ENCODE results near the gene TAF4B. TPM values are rescaled to one million over a fixed set of nuclear protein-coding genes. Genes with fewer than 3 reads are reported as not detected.

The TAF4B gene
- total and polyA plus RNA-seq, 2 of the 8 experiments (the other 6 are each of a cell fraction or from before 2014, with no cell fraction given), result 9.3 to 19.8 TPM

GRCh38 chr18:26228562-26229260, 2.5 kb downstream of the TAF4B start:
- peaks cover 2% of the 10 kb centered on the region; the same call in 1 of the 2 replicates for H3K23me2 ChIP-seq (ENCODE audit: low read depth, low read length)
- H3K4ac ChIP-seq (replicated peaks; ENCODE audit: insufficient read length, low read depth, low read length), result no peak overlapping the region
- H2BK12ac ChIP-seq (ENCODE audit: low read depth, low read length), result no peak overlapping the region
- H4K8ac ChIP-seq (ENCODE audit: extremely low read depth, insufficient read depth, low read length), result no peak overlapping the region
- 71% methylated on average over 6 of the region's 6 CpGs; no CpG with 5 or more reads in 1 of the 2 experiments for WGBS, 2 experiments (ENCODE audit: extremely low coverage in 1 of 2, insufficient coverage in 1 of 2, insufficient read length in 1 of 2, insufficient replicate concordance in 2 of 2, low coverage in 1 of 2, low lambda C conversion rate in 2 of 2, missing lambda C conversion rate in 1 of 2)
- no peak overlapping the region for H4K91ac ChIP-seq (replicated peaks; ENCODE audit: insufficient read length, low read length)
- H4K20me1 ChIP-seq (replicated peaks in 1 of 2; ENCODE audit: control insufficient read depth in 1 of 2, insufficient read depth in 2 of 2, low read length in 2 of 2), result no peaks in the 10 kb centered on the region
- H4K5ac ChIP-seq (ENCODE audit: insufficient read length, low read depth, low read length), result no peak overlapping the region
- no peak overlapping the region for H2AK5ac ChIP-seq (ENCODE audit: low read depth, low read length)
- DNase-seq (ENCODE audit: low read depth in 1 of 2, low spot score in 2 of 2), result no peak
- peak overlapping the region in 1 of 4 experiments; percentile 86; a peak in 2 of 8 replicates for H3K4me3 ChIP-seq (ENCODE audit: extremely low read depth in 1 of 4, insufficient read depth in 2 of 4, low read depth in 3 of 4, low read length in 4 of 4)
- H2BK120ac ChIP-seq (replicated peaks; ENCODE audit: low read depth, low read length), result no peak overlapping the region
- H3K18ac ChIP-seq (ENCODE audit: extremely low read depth, low read length), result no peak overlapping the region
- peak overlapping the region; percentile 70 to 91; a peak in 2 of 4 replicates for H3K4me2 ChIP-seq (ENCODE audit: insufficient read depth in 1 of 2, low read depth in 2 of 2, low read length in 2 of 2)
- H3K9ac ChIP-seq (replicated peaks in 1 of 4; ENCODE audit: extremely low read depth in 1 of 4, low read depth in 3 of 4, low read length in 3 of 4), result no peak overlapping the region
- ChIA-PET CTCF (ENCODE audit: partially characterized antibody) (interaction anchor here (0.6 kb wide), 1 partner anchor 1437 kb away, joined by 3 read pairs; no protein-coding TSS in a partner anchor), POLR2A (ENCODE audit: partially characterized antibody) (no interaction called here)
- no peaks in the 10 kb centered on the region for H3K36me3 ChIP-seq (ENCODE audit: control insufficient read depth in 2 of 4, insufficient read depth in 4 of 4, low read length in 3 of 4)
- H3K79me2 ChIP-seq (ENCODE audit: control insufficient read depth in 1 of 2, insufficient read depth in 2 of 2, low read length in 2 of 2), result peaks cover 8 to 60% of the 10 kb centered on the region in 2 experiments; a peak in 3 of 4 replicates
- TF ChIP-seq MAFK (IDR thresholded peaks at IDR 0.05; ENCODE audit: low read depth, low read length), result no peak
- H2BK15ac ChIP-seq (ENCODE audit: low read length), result no peak overlapping the region
- H3K27me3 ChIP-seq (replicated peaks in 1 of 4; ENCODE audit: control insufficient read depth in 3 of 4, extremely low read depth in 1 of 4, insufficient read depth in 3 of 4, low read length in 3 of 4), result no peaks in the 10 kb centered on the region
- no peaks in the 10 kb centered on the region; the same call in 1 of the 2 replicates for H3K79me1 ChIP-seq (ENCODE audit: low read depth, low read length)
- no peak overlapping the region for H2BK20ac ChIP-seq (ENCODE audit: low read length)
- 0 out of 4 replicates have a peak, but pooled peaks cover 4 to 5% of the 10 kb centered on the region in 2 experiments for H3K9me3 ChIP-seq (ENCODE audit: insufficient read depth in 2 of 2, low read depth in 1 of 2, low read length in 1 of 2)
- H3K27ac ChIP-seq (ENCODE audit: low read depth, low read length), result no peak overlapping the region
- no peak for FAIRE-seq
- H3K23ac ChIP-seq (ENCODE audit: insufficient read length), result no peak overlapping the region
- H3K56ac ChIP-seq (replicated peaks; ENCODE audit: insufficient read length, low read depth, low read length), result no peak overlapping the region
- no peak overlapping the region for H2AFZ ChIP-seq (ENCODE audit: low read length)
- H2BK5ac ChIP-seq (ENCODE audit: low read depth, low read length), result no peak overlapping the region
- no peak overlapping the region for H3K14ac ChIP-seq (ENCODE audit: insufficient read length)
- peaks cover 0 to 16% (median 10%) of the 10 kb centered on the region in 4 experiments; a peak in 5 of 7 replicates for H3K4me1 ChIP-seq (replicated peaks in 1 of 4; ENCODE audit: control insufficient read depth in 3 of 4, insufficient read depth in 4 of 4, low read length in 3 of 4)
